Panc1 (cell line): ENCODE measurements around the gene MAPKAPK3. TPM values are rescaled to one million over a fixed set of nuclear protein-coding genes. Genes with fewer than 3 reads are reported as not detected.

Source experiments
- ATAC-seq: fragments of 200-7000 bp; cut with Tn5 transposase; 2 replicates; pipeline ENCODE4 v1.9.1; 2020; ENCODE audit warnings: mild to moderate bottlenecking, moderate library complexity
- BruUV-seq: library from RNA; stranded (reverse); fragments of 400-500 nt; replicated peaks from 2 replicates; lab custom pipeline; 2021; lab: Mats Ljungman, UMichigan
- CTCF ChIA-PET: fragments of 300-600 bp; sonication (Branson Sonifier 250); formaldehyde crosslinking; loops from one replicate; lab custom pipeline; 2022; ENCODE audit warnings: antibody characterized with exemption; lab: Charles Lee
- POLR2A ChIA-PET: fragments of 300-600 bp; sonication (Branson Sonifier 250); formaldehyde crosslinking; loops from one replicate; lab custom pipeline; 2022; ENCODE audit warnings: antibody characterized with exemption; lab: Charles Lee
- DNase-seq: peaks from one replicate; pipeline ENCODE4 v3.0.0-alpha.2; 2010; ENCODE audit warnings: low read depth, low spot score
- H3K27ac ChIP-seq: 2 replicates; pipeline ENCODE4 v1.5.1; 2011; ENCODE audit warnings: mild to moderate bottlenecking, low read length, inconsistent platforms
- H3K27me3 ChIP-seq: fragments of 200-500 bp; sonication (Bioruptor generic); 2 replicates; pipeline ENCODE4 v1.6.0; 2014; ENCODE audit warnings: low read length, inconsistent platforms; ENCODE audit not compliant: control insufficient read depth, insufficient read depth
- H3K36me3 ChIP-seq: fragments of 200-500 bp; sonication (Bioruptor generic); 2 replicates; pipeline ENCODE4 v1.5.1; 2014; ENCODE audit warnings: inconsistent platforms, mild to moderate bottlenecking, low read length, moderate library complexity; ENCODE audit not compliant: control insufficient read depth, insufficient read depth
- H3K4me1 ChIP-seq: 2 replicates; pipeline ENCODE4 v1.5.1; 2011; ENCODE audit warnings: inconsistent platforms, mild to moderate bottlenecking, low read length, moderate library complexity; ENCODE audit not compliant: control insufficient read depth, insufficient read depth
- H3K4me3 ChIP-seq, 2 experiments: 2 replicates each; pipeline ENCODE4 v1.5.1; 2011 to 2012; ENCODE audit warnings: low read depth in 2 of 2, low read length in 2 of 2, mild to moderate bottlenecking in 2 of 2, inconsistent platforms in 1 of 2, moderate library complexity in 1 of 2
- H3K9me3 ChIP-seq: fragments of 200-500 bp; sonication (Bioruptor generic); 2 replicates; pipeline ENCODE4 v1.5.1; 2014; ENCODE audit warnings: low read depth, mild to moderate bottlenecking, inconsistent platforms, low read length, moderate library complexity; ENCODE audit not compliant: control insufficient read depth, insufficient read depth
- POLR2AphosphoS5 ChIP-seq: IDR thresholded peaks from 2 replicates; pipeline ENCODE4 v1.6.1; 2012; ENCODE audit warnings: mild to moderate bottlenecking, low read depth, low read length, moderate library complexity
- SIN3A ChIP-seq: IDR thresholded peaks from 2 replicates; pipeline ENCODE4 v1.6.1; 2012; ENCODE audit warnings: low read depth, mild to moderate bottlenecking, low read length, moderate library complexity, borderline replicate concordance; ENCODE audit not compliant: insufficient read depth
- TCF7L2 ChIP-seq: IDR thresholded peaks from 2 replicates; pipeline ENCODE4 v1.6.1; 2011; ENCODE audit warnings: mild to moderate bottlenecking, low read depth, low read length, inconsistent platforms
- in situ Hi-C: cut with HindIII; loops from 2 replicates; pipeline ENCODE4 v1.10.0; 2016; ENCODE audit warnings: low sequenced_read_pairs, low pct_unique_long_range_greater_than_20kb
- intact Hi-C: fragments of 100-400 bp; cut with micrococcal nuclease; formaldehyde crosslinking; loops from one replicate; pipeline ENCODE4 v1.10.0; 2022; ENCODE audit not compliant: unreplicated experiment
- total RNA-seq: library from RNA; stranded (reverse); gene quantifications from one replicate; pipeline ENCODE4 v1.2.1, GENCODE V29; 2021; ENCODE audit not compliant: unreplicated experiment
- TF ChIP-seq, protein P1 (sequence below), 2 experiments: IDR thresholded peaks; 2 replicates each; pipeline ENCODE4 v1.6.1; 2011 to 2012; ENCODE audit warnings: low read depth in 2 of 2, control low read depth in 1 of 2, low read length in 1 of 2, mild to moderate bottlenecking in 1 of 2, moderate library complexity in 1 of 2; ENCODE audit not compliant: insufficient read depth in 1 of 2
- TF ChIP-seq, protein P2 (sequence below): fragments of 450-650 bp; IDR thresholded peaks from 2 replicates; pipeline ENCODE4 v1.5.1; 2017; ENCODE audit warnings: mild to moderate bottlenecking

MAPKAPK3 gene
- total RNA-seq, 1 experiment from 2014 or later, result 14.8 TPM

DNA sequence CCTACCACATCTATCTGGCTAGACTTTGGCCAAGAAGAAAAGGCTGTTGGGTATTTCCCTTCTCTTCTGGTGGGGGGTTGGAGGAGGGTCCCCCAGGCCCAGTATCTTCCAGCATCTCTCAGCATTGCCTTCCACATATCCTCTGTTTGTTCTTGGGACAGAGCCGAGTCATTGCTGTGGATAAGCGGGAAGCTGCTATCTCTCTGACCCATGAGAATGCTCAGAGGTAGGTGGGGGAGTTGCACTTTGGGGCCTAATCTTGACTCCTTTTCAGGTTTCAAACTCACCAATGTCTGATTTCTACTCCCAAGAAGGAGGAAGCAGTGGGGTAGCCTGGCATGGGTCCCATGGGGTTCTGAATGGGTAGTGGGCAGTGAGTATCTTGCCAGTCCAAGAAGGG, 39.6 kb upstream of the MAPKAPK3 start:
- CTCF ChIA-PET, result no interaction called here

DNA sequence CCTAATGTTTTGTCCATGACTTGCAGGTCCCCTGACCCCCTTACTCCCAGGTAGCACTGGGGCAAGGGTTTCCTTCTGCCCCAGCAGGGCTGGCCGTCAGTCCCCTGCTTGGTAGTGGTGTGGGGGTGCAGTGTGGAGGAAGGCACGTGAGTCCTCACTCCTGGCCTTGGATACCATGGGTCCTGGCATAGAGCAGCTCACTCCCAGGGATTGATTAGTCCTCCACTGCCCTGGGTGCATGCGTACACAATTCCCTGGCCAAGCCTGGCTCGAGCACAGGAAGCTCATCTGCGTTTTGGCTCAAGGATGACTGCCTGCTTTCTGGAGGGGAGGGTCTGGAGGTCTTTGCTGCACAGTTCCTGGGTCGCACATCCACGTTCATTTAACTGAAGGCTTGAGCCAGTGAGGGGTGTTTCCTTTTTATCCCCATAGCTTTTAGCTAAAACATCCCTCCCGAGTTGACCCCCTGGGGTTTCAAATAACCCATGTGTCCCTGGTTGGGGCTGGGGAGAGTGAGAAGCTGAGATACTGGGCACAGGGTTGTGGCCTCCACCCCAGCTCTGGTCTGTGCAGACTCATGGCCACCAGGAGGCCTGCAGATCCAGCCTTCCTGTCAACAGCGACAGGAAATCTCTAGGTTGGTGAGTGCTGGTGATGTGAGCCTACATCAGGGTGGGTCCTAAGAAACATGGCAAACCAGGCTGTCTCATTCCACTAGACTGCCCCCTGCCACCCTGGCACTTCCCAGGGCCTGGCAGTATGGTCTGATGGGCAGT, 36.1 kb upstream of the MAPKAPK3 start:
- no peak for DNase-seq
- Histone ChIP-seq H3K27ac (no peak overlapping the region), H3K4me1 (no peaks in the 10 kb centered on the region), H3K36me3 (no peaks in the 10 kb centered on the region), H3K27me3 (no peaks in the 10 kb centered on the region), H3K4me3 (no peak overlapping the region), H3K9me3 (no peaks in the 10 kb centered on the region)
- no TSS peak for BruUV-seq
- TF ChIP-seq SIN3A, result no peak
- TF ChIP-seq TCF7L2, result no peak
- TF ChIP-seq, protein P1, sequence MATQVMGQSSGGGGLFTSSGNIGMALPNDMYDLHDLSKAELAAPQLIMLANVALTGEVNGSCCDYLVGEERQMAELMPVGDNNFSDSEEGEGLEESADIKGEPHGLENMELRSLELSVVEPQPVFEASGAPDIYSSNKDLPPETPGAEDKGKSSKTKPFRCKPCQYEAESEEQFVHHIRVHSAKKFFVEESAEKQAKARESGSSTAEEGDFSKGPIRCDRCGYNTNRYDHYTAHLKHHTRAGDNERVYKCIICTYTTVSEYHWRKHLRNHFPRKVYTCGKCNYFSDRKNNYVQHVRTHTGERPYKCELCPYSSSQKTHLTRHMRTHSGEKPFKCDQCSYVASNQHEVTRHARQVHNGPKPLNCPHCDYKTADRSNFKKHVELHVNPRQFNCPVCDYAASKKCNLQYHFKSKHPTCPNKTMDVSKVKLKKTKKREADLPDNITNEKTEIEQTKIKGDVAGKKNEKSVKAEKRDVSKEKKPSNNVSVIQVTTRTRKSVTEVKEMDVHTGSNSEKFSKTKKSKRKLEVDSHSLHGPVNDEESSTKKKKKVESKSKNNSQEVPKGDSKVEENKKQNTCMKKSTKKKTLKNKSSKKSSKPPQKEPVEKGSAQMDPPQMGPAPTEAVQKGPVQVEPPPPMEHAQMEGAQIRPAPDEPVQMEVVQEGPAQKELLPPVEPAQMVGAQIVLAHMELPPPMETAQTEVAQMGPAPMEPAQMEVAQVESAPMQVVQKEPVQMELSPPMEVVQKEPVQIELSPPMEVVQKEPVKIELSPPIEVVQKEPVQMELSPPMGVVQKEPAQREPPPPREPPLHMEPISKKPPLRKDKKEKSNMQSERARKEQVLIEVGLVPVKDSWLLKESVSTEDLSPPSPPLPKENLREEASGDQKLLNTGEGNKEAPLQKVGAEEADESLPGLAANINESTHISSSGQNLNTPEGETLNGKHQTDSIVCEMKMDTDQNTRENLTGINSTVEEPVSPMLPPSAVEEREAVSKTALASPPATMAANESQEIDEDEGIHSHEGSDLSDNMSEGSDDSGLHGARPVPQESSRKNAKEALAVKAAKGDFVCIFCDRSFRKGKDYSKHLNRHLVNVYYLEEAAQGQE (IDR thresholded peaks at IDR 0.05; ENCODE audit: insufficient read depth in 1 of 2, low read depth in 2 of 2, low read length in 1 of 2), result no peak
- no peak for TF ChIP-seq POLR2AphosphoS5
- TF ChIP-seq, protein P2, sequence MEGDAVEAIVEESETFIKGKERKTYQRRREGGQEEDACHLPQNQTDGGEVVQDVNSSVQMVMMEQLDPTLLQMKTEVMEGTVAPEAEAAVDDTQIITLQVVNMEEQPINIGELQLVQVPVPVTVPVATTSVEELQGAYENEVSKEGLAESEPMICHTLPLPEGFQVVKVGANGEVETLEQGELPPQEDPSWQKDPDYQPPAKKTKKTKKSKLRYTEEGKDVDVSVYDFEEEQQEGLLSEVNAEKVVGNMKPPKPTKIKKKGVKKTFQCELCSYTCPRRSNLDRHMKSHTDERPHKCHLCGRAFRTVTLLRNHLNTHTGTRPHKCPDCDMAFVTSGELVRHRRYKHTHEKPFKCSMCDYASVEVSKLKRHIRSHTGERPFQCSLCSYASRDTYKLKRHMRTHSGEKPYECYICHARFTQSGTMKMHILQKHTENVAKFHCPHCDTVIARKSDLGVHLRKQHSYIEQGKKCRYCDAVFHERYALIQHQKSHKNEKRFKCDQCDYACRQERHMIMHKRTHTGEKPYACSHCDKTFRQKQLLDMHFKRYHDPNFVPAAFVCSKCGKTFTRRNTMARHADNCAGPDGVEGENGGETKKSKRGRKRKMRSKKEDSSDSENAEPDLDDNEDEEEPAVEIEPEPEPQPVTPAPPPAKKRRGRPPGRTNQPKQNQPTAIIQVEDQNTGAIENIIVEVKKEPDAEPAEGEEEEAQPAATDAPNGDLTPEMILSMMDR, result no peak
- no peak; the same call in 1 of the 2 replicates for ATAC-seq
- POLR2A ChIA-PET, result no interaction called here
- intact Hi-C loops (no loop called here), in situ Hi-C loops (no loop called here)
- CTCF ChIA-PET, result no interaction called here

More for the DNA sequence above, 39.6 kb upstream of the MAPKAPK3 start:
- no peaks in the 10 kb centered on the region for H3K27me3 ChIP-seq
- H3K4me1 ChIP-seq, result no peaks in the 10 kb centered on the region
- in situ Hi-C loops, result no loop called here
- no peak for TF ChIP-seq POLR2AphosphoS5
- TF ChIP-seq TCF7L2, result no peak
- TF ChIP-seq, protein P1 (IDR thresholded peaks at IDR 0.05; ENCODE audit: insufficient read depth in 1 of 2, low read depth in 2 of 2, low read length in 1 of 2), result no peak
- TF ChIP-seq, protein P2, result no peak
- H3K9me3 ChIP-seq, result no peaks in the 10 kb centered on the region
- H3K27ac ChIP-seq, result no peak overlapping the region
- intact Hi-C loops, result no loop called here
- POLR2A ChIA-PET, result no interaction called here
- no peak for ATAC-seq
- no peak for DNase-seq
- H3K4me3 ChIP-seq, result no peak overlapping the region
- no TSS peak for BruUV-seq
- H3K36me3 ChIP-seq, result no peaks in the 10 kb centered on the region
